HCT116 (cell line): ENCODE data around the gene THRB. TPM values are rescaled to one million over a fixed set of nuclear protein-coding genes. Genes with fewer than 3 reads are reported as not detected.

Experiments used
- ATAC-seq: fragments of 200-7000 bp; cut with Tn5 transposase; 2 replicates; pipeline ENCODE4 v1.9.1; 2020; ENCODE audit warnings: mild to moderate bottlenecking, moderate library complexity
- BruUV-seq: library from RNA; stranded (reverse); fragments of 400-500 nt; replicated peaks from 2 replicates; lab custom pipeline; 2021; lab: Mats Ljungman, UMichigan
- CTCF ChIA-PET: fragments of 300-600 bp; sonication (Branson Sonifier 250); formaldehyde crosslinking; loops from one replicate; lab custom pipeline; 2021; ENCODE audit warnings: antibody characterized with exemption; lab: Charles Lee
- POLR2A ChIA-PET: fragments of 300-600, 350-600 bp; sonication (Branson Sonifier 250); formaldehyde crosslinking; loops from one replicate; lab custom pipeline; 2021; ENCODE audit warnings: antibody characterized with exemption; lab: Charles Lee
- RAD21 ChIA-PET, 2 experiments: fragments of 300-600 bp; sonication (Branson Sonifier 250); formaldehyde crosslinking; loops; one replicate each; lab custom pipeline; 2023; ENCODE audit warnings: low total read pairs in 2 of 2; ENCODE audit not compliant: uncharacterized antibody in 2 of 2, unreplicated experiment in 2 of 2, low non-redundant PET in 1 of 2; lab: Charles Lee
- DNase-seq: peaks from one replicate; pipeline ENCODE4 v3.0.0-alpha.2; 2010; ENCODE audit warnings: low read depth, low spot score
- H2AFZ ChIP-seq: fragments of 200-600 bp; shearing (Covaris generic), sonication (generic); 2 replicates; pipeline ENCODE4 v1.6.1; 2017; ENCODE audit warnings: low read depth, mixed run types, mixed read lengths, antibody characterized with exemption, low read length; ENCODE audit not compliant: poor library complexity, severe bottlenecking
- H3K27ac ChIP-seq: 2 replicates; pipeline ENCODE4 v1.5.1; 2012; ENCODE audit warnings: low read depth, low read length
- H3K27me3 ChIP-seq: fragments of 200-600 bp; sonication (generic); 2 replicates; pipeline ENCODE4 v1.6.1; 2016; ENCODE audit warnings: mixed run types, low read length, mixed read lengths; ENCODE audit not compliant: insufficient read depth
- H3K36me3 ChIP-seq, 2 experiments: fragments of 200-500 bp in 1 of 2; fragments of 200-600 bp in 1 of 2; sonication (Bioruptor generic) in 1 of 2; sonication (generic) in 1 of 2; 2 replicates each; pipeline versions ENCODE4 v1.5.1 to v1.6.1; 2014 to 2016; ENCODE audit warnings: low read length in 2 of 2, inconsistent platforms in 1 of 2, mixed read lengths in 1 of 2, mixed run types in 1 of 2; ENCODE audit not compliant: insufficient read depth in 2 of 2, control insufficient read depth in 1 of 2
- H3K4me1 ChIP-seq, 2 experiments: fragments of 200-600 bp in 1 of 2; sonication (generic) in 1 of 2; 2 replicates each; pipeline versions ENCODE4 v1.5.1 to v1.6.1; 2012 to 2017; ENCODE audit warnings: low read length in 2 of 2, inconsistent platforms in 1 of 2, mild to moderate bottlenecking in 1 of 2, mixed read lengths in 1 of 2, mixed run types in 1 of 2, moderate library complexity in 1 of 2; ENCODE audit not compliant: insufficient read depth in 2 of 2, control insufficient read depth in 1 of 2
- H3K4me2 ChIP-seq: fragments of 200-600 bp; sonication (generic); 2 replicates; pipeline ENCODE4 v1.6.1; 2017; ENCODE audit warnings: mixed run types, low read length, mixed read lengths
- H3K4me3 ChIP-seq, 2 experiments: fragments of 200-600 bp in 1 of 2; sonication (generic) in 1 of 2; replicated peaks in 1 of 2; 2 replicates each; pipeline ENCODE4 v1.5.1; 2011 to 2016; ENCODE audit warnings: low read length in 2 of 2, control low read depth in 1 of 2, low read depth in 1 of 2, mild to moderate bottlenecking in 1 of 2, mixed read lengths in 1 of 2, mixed run types in 1 of 2
- H3K79me2 ChIP-seq: fragments of 200-600 bp; sonication (generic); 2 replicates; pipeline ENCODE4 v1.6.1; 2017; ENCODE audit warnings: mild to moderate bottlenecking, mixed run types, low read length, moderate library complexity, mixed read lengths; ENCODE audit not compliant: insufficient read depth
- H3K9ac ChIP-seq: fragments of 200-600 bp; sonication (generic); 2 replicates; pipeline ENCODE4 v1.6.1; 2016; ENCODE audit warnings: low read length, mixed read lengths
- H3K9me2 ChIP-seq: fragments of 200-600 bp; sonication (generic), shearing (Covaris generic); 2 replicates; pipeline ENCODE4 v1.6.1; 2017; ENCODE audit warnings: mixed run types, mild to moderate bottlenecking, moderate library complexity; ENCODE audit not compliant: insufficient read depth
- H3K9me3 ChIP-seq, 2 experiments: fragments of 200-500 bp in 1 of 2; fragments of 200-600 bp in 1 of 2; sonication (Bioruptor generic) in 1 of 2; sonication (generic) in 1 of 2; 2 replicates each; pipeline ENCODE4 v1.6.1; 2014 to 2017; ENCODE audit warnings: low read length in 2 of 2, mixed read lengths in 2 of 2, inconsistent platforms in 1 of 2, low read depth in 1 of 2, mild to moderate bottlenecking in 1 of 2, mixed run types in 1 of 2, moderate library complexity in 1 of 2; ENCODE audit not compliant: control insufficient read depth in 1 of 2, insufficient read depth in 1 of 2
- H4K20me1 ChIP-seq: fragments of 200-600 bp; sonication (generic), shearing (Covaris generic); 2 replicates; pipeline ENCODE4 v1.6.1; 2017; ENCODE audit warnings: mixed run types, mild to moderate bottlenecking, moderate library complexity; ENCODE audit not compliant: insufficient read depth
- CBX3 ChIP-seq: IDR thresholded peaks from 2 replicates; pipeline ENCODE4 v1.6.1; 2012; ENCODE audit warnings: low read depth
- CEBPB ChIP-seq: IDR thresholded peaks from 2 replicates; pipeline ENCODE4 v1.6.1; 2012; ENCODE audit warnings: low read depth
- EGR1 ChIP-seq: IDR thresholded peaks from 2 replicates; pipeline ENCODE4 v1.6.1; 2012; ENCODE audit warnings: low read depth
- ELF1 ChIP-seq: IDR thresholded peaks from 2 replicates; pipeline ENCODE4 v1.6.1; 2012; ENCODE audit warnings: low read depth, borderline replicate concordance
- EZH2phosphoT487 ChIP-seq: fragments of 200-600 bp; IDR thresholded peaks from 2 replicates; pipeline ENCODE4 v1.6.1; 2018; ENCODE audit warnings: antibody characterized with exemption, borderline replicate concordance
- FOSL1 ChIP-seq: IDR thresholded peaks from 2 replicates; pipeline ENCODE4 v1.6.1; 2012; ENCODE audit warnings: low read depth
- POLR2A ChIP-seq: IDR thresholded peaks from 2 replicates; pipeline ENCODE4 v1.7.0; 2011; ENCODE audit warnings: borderline replicate concordance; ENCODE audit not compliant: insufficient read depth, insufficient read length; ENCODE audit errors: extremely low read depth
- RAD21 ChIP-seq: IDR thresholded peaks from 2 replicates; pipeline ENCODE4 v1.6.1; 2012; ENCODE audit warnings: low read depth, mild to moderate bottlenecking
- SP1 ChIP-seq: IDR thresholded peaks from 2 replicates; pipeline ENCODE4 v1.6.1; 2012; ENCODE audit warnings: low read depth
- TCF7L2 ChIP-seq: IDR thresholded peaks from 2 replicates; pipeline ENCODE4 v1.7.0; 2011; ENCODE audit warnings: borderline replicate concordance, inconsistent platforms; ENCODE audit not compliant: insufficient read depth, insufficient read length; ENCODE audit errors: extremely low read depth
- YY1 ChIP-seq: IDR thresholded peaks from 2 replicates; pipeline ENCODE4 v1.6.1; 2011; ENCODE audit warnings: low read length, low read depth, moderate library complexity, mild to moderate bottlenecking; ENCODE audit not compliant: insufficient replicate concordance; ENCODE audit errors: extremely low read depth
- ZFX ChIP-seq: fragments of 450-650 bp; IDR thresholded peaks from 2 replicates; pipeline ENCODE4 v1.6.1; 2017
- intact Hi-C: fragments of 100-400 bp; cut with micrococcal nuclease; formaldehyde crosslinking; loops from 2 replicates; pipeline ENCODE4 v1.10.0; 2022
- total RNA-seq: library from RNA; stranded (reverse); gene quantifications from one replicate; pipeline ENCODE4 v1.2.1, GENCODE V29; 2021; ENCODE audit not compliant: unreplicated experiment
- TF ChIP-seq, protein P1 (sequence below): IDR thresholded peaks from 2 replicates; pipeline ENCODE4 v1.6.1; 2012
- TF ChIP-seq, protein P2 (sequence below): IDR thresholded peaks from 2 replicates; pipeline ENCODE4 v1.6.1; 2012
- TF ChIP-seq, protein P3 (sequence below), 3 experiments: fragments of 200-600 bp in 1 of 3; sonication (generic) in 1 of 3; IDR thresholded peaks in 2 of 3; conservative IDR thresholded peaks in 1 of 3; 2 replicates each; pipeline ENCODE4 v1.5.1; 2012 to 2017; ENCODE audit warnings: low read depth in 2 of 3, low read length in 2 of 3, antibody characterized with exemption in 1 of 3, borderline replicate concordance in 1 of 3, control low read depth in 1 of 3, mild to moderate bottlenecking in 1 of 3, mixed read lengths in 1 of 3, mixed run types in 1 of 3, moderate library complexity in 1 of 3; ENCODE audit not compliant: insufficient read depth in 1 of 3

THRB gene
- total RNA-seq, 1 experiment from 2014 or later = 2.5 TPM

DNA sequence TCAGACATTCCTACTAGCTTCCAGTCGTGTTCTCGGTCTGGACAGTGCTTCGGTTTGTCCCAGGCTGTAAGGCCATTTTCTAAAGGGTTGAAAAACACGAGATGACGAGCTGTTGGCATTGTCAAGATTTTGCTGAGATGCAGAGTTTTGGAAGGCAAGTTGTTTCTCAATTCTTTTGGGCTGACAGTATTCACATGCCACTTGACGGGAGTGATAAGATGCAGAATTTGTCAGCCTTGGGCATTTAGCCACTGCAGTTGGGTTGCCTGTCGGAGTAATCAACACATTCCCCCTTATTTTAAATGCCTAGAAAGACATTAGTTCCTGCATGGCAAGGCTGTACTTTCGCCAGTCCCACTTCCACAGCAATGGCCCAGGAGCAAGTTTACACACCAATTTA lies 304.4 kb downstream of the THRB start:
- intact Hi-C loops = no loop called here
- H2AFZ ChIP-seq = no peak overlapping the region
- TF ChIP-seq CEBPB (no peak), POLR2A (no peak), RAD21 (no peak), EZH2phosphoT487 (no peak), EGR1 (no peak), YY1 (no peak)
- TF ChIP-seq, protein P1, sequence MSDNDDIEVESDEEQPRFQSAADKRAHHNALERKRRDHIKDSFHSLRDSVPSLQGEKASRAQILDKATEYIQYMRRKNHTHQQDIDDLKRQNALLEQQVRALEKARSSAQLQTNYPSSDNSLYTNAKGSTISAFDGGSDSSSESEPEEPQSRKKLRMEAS = no peak
- TF ChIP-seq, protein P2, sequence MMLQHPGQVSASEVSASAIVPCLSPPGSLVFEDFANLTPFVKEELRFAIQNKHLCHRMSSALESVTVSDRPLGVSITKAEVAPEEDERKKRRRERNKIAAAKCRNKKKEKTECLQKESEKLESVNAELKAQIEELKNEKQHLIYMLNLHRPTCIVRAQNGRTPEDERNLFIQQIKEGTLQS = no peak
- no peaks in the 10 kb centered on the region for H3K4me1 ChIP-seq
- ChIA-PET CTCF (no interaction called here), POLR2A (no interaction called here), RAD21 (no interaction called here)
- DNase-seq (no peak), ATAC-seq (no peak)
- no peak overlapping the region for H3K4me3 ChIP-seq
- H3K9me2 ChIP-seq = no peaks in the 10 kb centered on the region
- H3K4me2 ChIP-seq = no peak overlapping the region
- H3K9me3 ChIP-seq = no peaks in the 10 kb centered on the region
- H3K27ac ChIP-seq = no peak overlapping the region
- no peaks in the 10 kb centered on the region for H4K20me1 ChIP-seq
- H3K36me3 ChIP-seq = no peaks in the 10 kb centered on the region
- H3K27me3 ChIP-seq = no peaks in the 10 kb centered on the region
- no peak overlapping the region for H3K9ac ChIP-seq
- no peaks in the 10 kb centered on the region for H3K79me2 ChIP-seq
- no TSS peak for BruUV-seq

DNA sequence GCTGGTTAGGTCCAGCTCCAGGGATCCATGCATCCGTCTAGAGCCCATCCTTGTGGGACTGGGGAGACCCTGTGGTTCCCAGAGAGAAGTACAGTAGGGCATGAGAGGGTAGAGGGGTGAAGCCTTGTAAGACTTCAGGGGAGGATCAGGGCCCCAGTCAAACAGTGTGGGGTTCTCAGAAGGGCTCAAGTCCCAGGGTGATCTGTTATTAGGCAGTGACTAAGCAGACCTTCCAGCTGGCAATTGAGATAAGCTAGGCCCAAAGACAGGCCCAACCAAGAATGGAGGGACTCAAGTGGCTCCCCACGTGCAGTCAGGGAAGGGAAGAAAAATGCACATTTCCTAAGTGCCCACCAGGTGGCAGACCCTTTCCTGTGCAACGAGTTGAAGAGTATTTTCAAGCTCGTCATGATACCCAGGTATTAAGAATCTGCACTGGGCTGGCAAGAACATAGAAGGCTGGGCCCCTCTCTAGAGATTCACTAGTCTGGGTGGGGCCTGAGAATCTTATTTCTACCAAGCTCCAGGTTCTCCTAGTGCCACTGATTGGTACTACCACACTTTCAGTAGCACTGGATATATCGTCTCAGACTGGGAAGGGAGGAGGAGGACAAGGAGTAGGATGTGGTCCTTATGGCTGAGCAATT lies 308.8 kb downstream of the THRB start:
- Histone ChIP-seq H3K9me2 (no peaks in the 10 kb centered on the region), H3K4me1 (no peaks in the 10 kb centered on the region), H3K9ac (no peak overlapping the region), H3K4me3 (no peak overlapping the region), H3K27me3 (no peaks in the 10 kb centered on the region), H4K20me1 (no peaks in the 10 kb centered on the region), H3K36me3 (no peaks in the 10 kb centered on the region), H2AFZ (peak overlapping the region; percentile 47), H3K27ac (no peak overlapping the region), H3K4me2 (no peak overlapping the region), H3K9me3 (no peaks in the 10 kb centered on the region), H3K79me2 (no peaks in the 10 kb centered on the region)
- BruUV-seq = no TSS peak
- intact Hi-C loops = loop anchor here (1.0 to 5.0 kb wide), 3 partner anchors 52 to 495 kb away; no protein-coding TSS in a partner anchor
- peak; percentile 89 for ATAC-seq
- ChIA-PET CTCF (interaction anchor here (0.6 to 1.6 kb wide), 18 partner anchors 10 to 503 kb away, joined by 3 to 11 read pairs (median 3); no protein-coding TSS in a partner anchor), RAD21 (interaction anchor here in 1 of 2 experiments (0.6 kb wide), 1 partner anchor 116 kb away, joined by 3 read pairs; no protein-coding TSS in a partner anchor), POLR2A (interaction anchor here (0.9 to 1.2 kb wide), 3 partner anchors 34 to 269 kb away, joined by 3 to 4 read pairs (median 3); partner anchors contain the start of genes NKIRAS1 and RPL15)
- DNase-seq = peak; percentile 69
- TF ChIP-seq ELF1 (no peak), FOSL1 (no peak), CBX3 (no peak), EGR1 (no peak), EZH2phosphoT487 (no peak), YY1 (no peak), ZFX (peak; percentile 47; the same call in 1 of the 2 replicates), TCF7L2 (no peak), RAD21 (peak; percentile 73), SP1 (no peak)
- TF ChIP-seq, protein P3, sequence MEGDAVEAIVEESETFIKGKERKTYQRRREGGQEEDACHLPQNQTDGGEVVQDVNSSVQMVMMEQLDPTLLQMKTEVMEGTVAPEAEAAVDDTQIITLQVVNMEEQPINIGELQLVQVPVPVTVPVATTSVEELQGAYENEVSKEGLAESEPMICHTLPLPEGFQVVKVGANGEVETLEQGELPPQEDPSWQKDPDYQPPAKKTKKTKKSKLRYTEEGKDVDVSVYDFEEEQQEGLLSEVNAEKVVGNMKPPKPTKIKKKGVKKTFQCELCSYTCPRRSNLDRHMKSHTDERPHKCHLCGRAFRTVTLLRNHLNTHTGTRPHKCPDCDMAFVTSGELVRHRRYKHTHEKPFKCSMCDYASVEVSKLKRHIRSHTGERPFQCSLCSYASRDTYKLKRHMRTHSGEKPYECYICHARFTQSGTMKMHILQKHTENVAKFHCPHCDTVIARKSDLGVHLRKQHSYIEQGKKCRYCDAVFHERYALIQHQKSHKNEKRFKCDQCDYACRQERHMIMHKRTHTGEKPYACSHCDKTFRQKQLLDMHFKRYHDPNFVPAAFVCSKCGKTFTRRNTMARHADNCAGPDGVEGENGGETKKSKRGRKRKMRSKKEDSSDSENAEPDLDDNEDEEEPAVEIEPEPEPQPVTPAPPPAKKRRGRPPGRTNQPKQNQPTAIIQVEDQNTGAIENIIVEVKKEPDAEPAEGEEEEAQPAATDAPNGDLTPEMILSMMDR (IDR thresholded peaks at IDR 0.05 in 2 of 3, conservative IDR thresholded peaks at IDR 0.05 in 1 of 3; ENCODE audit: borderline replicate concordance in 1 of 3, insufficient read depth in 1 of 3, low read depth in 2 of 3, low read length in 2 of 3) = peak; percentile 58 to 75 (median 72)
- TF ChIP-seq, protein P2 = no peak
